ENCODE data around the gene EIF4ENIF1. TPM values are rescaled to one million over a fixed set of nuclear protein-coding genes. Genes with fewer than 3 reads are reported as not detected.
A peak's percentile ranks its signal among the peaks of the same experiment; 100 is the strongest.

Gene EIF4ENIF1
- total RNA-seq, 1 experiment from 2014 or later, result 36.3 TPM

DNA sequence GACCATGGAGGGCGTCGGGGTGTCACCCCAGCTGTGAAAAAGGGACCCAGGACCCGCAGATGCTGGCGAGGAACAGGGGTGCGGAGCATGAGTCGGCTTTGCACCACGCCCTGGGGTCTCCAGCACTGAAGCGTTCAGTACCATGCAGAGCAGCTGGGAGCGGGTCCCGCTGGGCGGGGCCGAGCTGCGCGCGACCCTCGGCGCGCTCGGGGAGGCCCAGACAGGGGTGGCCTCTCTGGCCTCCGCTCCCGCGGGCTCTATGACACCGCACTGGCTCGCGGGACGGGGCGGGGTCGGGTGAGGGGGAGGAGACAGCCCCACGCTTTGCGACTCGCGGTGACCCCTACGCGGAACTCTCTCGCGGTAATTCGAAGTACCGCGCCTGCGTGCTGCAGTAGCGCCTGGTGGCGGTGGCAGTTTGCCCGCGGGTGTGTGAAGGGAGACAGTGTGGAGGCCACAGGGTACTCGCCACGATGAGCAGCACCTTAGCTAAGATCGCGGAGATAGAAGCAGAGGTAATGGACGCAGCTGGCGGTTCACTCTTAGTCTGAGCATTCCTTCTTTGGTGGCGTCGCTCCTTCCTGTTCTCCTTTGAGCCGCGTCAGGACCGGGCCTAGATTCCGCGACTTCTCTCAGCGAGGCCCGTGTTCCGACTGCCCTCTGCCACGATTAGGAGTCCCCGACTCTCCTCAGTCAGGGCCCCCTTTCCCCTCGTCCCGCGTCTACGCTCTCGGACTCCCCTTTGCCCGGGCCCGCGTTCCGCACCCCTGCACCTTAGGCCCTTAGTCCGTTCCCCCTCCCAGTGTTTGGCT is 90.2 kb downstream of the EIF4ENIF1 start, which contains the start of gene DRG1:
Gene DRG1 (plus strand): TSS at position 394 of the 812 bp plus-strand sequence. CDS start 80 bp downstream, at position 474.
- no peak within 1 kb of the TSS for H2AFZ ChIP-seq (ENCODE audit: low read length)
- H3K79me2 ChIP-seq (ENCODE audit: insufficient read depth, low read length), result peaks cover 9% of the 10 kb centered on the region; the same call in 1 of the 2 replicates
- H3K9me3 Mint-ChIP-seq, result peaks cover 0 to 1% of the 10 kb centered on the region in 2 experiments; a peak in 1 of 5 replicates
- peak within 1 kb of the TSS; percentile 43 for H3K18ac ChIP-seq (ENCODE audit: insufficient read length, low read depth, low read length)
- no peak within 1 kb of the TSS for H3K56ac ChIP-seq (ENCODE audit: insufficient read length, low read depth, low read length)
- H3K9me3 ChIP-seq (ENCODE audit: control insufficient read depth, low read depth, low read length), result no peaks in the 10 kb centered on the region
- peaks cover 7% of the 10 kb centered on the region for H3K23me2 ChIP-seq (ENCODE audit: insufficient read length, low read depth, low read length, poor library complexity, severe bottlenecking)
- H3K4me1 ChIP-seq (ENCODE audit: insufficient read depth, low read length), result no peaks in the 10 kb centered on the region
- no peak within 1 kb of the TSS for H2BK20ac ChIP-seq (ENCODE audit: low read depth, low read length, poor library complexity, severe bottlenecking)
- peaks cover under 1% of the 10 kb centered on the region; the same call in 1 of the 2 replicates for H3K27me3 Mint-ChIP-seq (ENCODE audit: low read depth)
- peak; percentile 97 for DNase-seq
- no peak within 1 kb of the TSS for H2BK5ac ChIP-seq (ENCODE audit: insufficient read length, low read length)
- H4K5ac ChIP-seq (ENCODE audit: insufficient read length, low read depth, low read length), result no peak within 1 kb of the TSS
- H3T11ph ChIP-seq (ENCODE audit: low read length), result no peak within 1 kb of the TSS
- H3K4ac ChIP-seq (ENCODE audit: low read depth, low read length), result no peak within 1 kb of the TSS
- H3K9ac ChIP-seq (ENCODE audit: extremely low read depth, insufficient read length, low read length), result peak within 1 kb of the TSS; percentile 88
- H3K27ac Mint-ChIP-seq, result peak within 1 kb of the TSS; percentile 66 to 97 (median 95)
- peak within 1 kb of the TSS; percentile 89 for H3K4me2 ChIP-seq (ENCODE audit: insufficient read depth, insufficient read length, low read length)
- H4K20me1 ChIP-seq (ENCODE audit: control insufficient read depth, insufficient read depth, insufficient read length), result no peaks in the 10 kb centered on the region
- no peak within 1 kb of the TSS for H4K8ac ChIP-seq (replicated peaks; ENCODE audit: insufficient read length, low read depth, low read length)
- no peak within 1 kb of the TSS for H3K23ac ChIP-seq (ENCODE audit: insufficient read length, low read depth, low read length)
- H3K27ac ChIP-seq (ENCODE audit: insufficient read length, low read depth, low read length), result no peak within 1 kb of the TSS
- no peak within 1 kb of the TSS for H2BK12ac ChIP-seq (ENCODE audit: insufficient read length, low read depth, low read length)
- H3K4me1 Mint-ChIP-seq, result peaks cover 5 to 12% of the 10 kb centered on the region in 2 experiments
- no CpG with 5 or more reads among the region's 72 CpGs for WGBS (ENCODE audit: extremely low coverage, insufficient read length, low lambda C conversion rate)
- TF ChIP-seq, protein P1, sequence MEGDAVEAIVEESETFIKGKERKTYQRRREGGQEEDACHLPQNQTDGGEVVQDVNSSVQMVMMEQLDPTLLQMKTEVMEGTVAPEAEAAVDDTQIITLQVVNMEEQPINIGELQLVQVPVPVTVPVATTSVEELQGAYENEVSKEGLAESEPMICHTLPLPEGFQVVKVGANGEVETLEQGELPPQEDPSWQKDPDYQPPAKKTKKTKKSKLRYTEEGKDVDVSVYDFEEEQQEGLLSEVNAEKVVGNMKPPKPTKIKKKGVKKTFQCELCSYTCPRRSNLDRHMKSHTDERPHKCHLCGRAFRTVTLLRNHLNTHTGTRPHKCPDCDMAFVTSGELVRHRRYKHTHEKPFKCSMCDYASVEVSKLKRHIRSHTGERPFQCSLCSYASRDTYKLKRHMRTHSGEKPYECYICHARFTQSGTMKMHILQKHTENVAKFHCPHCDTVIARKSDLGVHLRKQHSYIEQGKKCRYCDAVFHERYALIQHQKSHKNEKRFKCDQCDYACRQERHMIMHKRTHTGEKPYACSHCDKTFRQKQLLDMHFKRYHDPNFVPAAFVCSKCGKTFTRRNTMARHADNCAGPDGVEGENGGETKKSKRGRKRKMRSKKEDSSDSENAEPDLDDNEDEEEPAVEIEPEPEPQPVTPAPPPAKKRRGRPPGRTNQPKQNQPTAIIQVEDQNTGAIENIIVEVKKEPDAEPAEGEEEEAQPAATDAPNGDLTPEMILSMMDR (conservative IDR thresholded peaks at IDR 0.05), result no peak
- H3K79me1 ChIP-seq (ENCODE audit: insufficient read depth, low read depth, low read length, poor library complexity, severe bottlenecking), result peaks cover 18% of the 10 kb centered on the region
- H2BK15ac ChIP-seq (ENCODE audit: low read depth, low read length), result no peak within 1 kb of the TSS
- no peak within 1 kb of the TSS for H4K91ac ChIP-seq (ENCODE audit: insufficient read length, low read depth, low read length)
- H2AK5ac ChIP-seq (ENCODE audit: insufficient read length, low read length), result no peak within 1 kb of the TSS
- H3K36me3 Mint-ChIP-seq (ENCODE audit: insufficient read depth in 1 of 3, low read depth in 3 of 3), result peaks cover 14 to 40% (median 33%) of the 10 kb centered on the region in 3 experiments
- peak within 1 kb of the TSS; percentile 57 for H3K14ac ChIP-seq (ENCODE audit: insufficient read depth, low read length)
- no peaks in the 10 kb centered on the region for H3K27me3 ChIP-seq (ENCODE audit: insufficient read depth, low read length)
- peak within 1 kb of the TSS; percentile 95 to 99 for H3K4me3 Mint-ChIP-seq
- H2BK120ac ChIP-seq (ENCODE audit: low read depth, low read length, poor library complexity, severe bottlenecking), result no peak within 1 kb of the TSS

Data from H9 (cell line).